GM21526 (cell line): Measurements from ENCODE around the gene PCDHB11.
"Not testable (repeated sequence)": the region's sequence is repeated elsewhere in the genome, so short reads cannot be mapped to it uniquely, and the experiment has no call there.

ENCODE experiments used
- ATAC-seq: cut with Tn5 transposase; IDR thresholded peaks from one replicate; pipeline ENCODE4 v1.9.1; 2021; ENCODE audit warnings: moderate library complexity; ENCODE audit not compliant: unreplicated experiment, low FRiP score

The PCDHB11 gene

DNA sequence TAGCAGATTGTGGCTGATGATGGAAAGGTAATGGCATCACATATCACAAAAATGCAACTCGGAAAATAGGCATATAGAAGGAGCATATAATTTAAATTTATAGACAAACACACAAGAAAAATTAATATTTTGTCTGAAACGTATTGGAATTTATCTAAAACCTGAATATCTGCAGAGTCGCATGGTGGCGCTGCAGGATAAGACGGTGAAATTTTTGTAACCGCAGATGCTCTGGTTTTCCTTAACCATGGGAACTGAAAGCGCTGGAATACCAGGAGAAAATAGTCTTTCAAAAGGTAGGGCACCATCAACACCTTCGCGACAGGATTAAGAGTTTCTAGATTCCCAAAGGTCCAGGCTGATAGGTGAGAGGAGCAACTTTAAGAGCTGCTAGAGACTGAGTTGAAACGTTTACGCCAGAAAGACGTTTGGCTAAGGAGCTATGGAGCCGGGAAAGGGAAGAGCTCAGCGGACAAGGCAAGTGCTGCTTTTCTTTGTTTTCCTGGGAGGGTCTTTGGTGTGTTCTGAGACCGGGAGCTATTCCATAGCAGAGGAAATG lies 34.8 kb downstream of the PCDHB11 start:
- no peak for ATAC-seq

GRCh38 chr5:141235922-141236321 lies 36.5 kb downstream of the PCDHB11 start:
- not testable (repeated sequence) for ATAC-seq

DNA sequence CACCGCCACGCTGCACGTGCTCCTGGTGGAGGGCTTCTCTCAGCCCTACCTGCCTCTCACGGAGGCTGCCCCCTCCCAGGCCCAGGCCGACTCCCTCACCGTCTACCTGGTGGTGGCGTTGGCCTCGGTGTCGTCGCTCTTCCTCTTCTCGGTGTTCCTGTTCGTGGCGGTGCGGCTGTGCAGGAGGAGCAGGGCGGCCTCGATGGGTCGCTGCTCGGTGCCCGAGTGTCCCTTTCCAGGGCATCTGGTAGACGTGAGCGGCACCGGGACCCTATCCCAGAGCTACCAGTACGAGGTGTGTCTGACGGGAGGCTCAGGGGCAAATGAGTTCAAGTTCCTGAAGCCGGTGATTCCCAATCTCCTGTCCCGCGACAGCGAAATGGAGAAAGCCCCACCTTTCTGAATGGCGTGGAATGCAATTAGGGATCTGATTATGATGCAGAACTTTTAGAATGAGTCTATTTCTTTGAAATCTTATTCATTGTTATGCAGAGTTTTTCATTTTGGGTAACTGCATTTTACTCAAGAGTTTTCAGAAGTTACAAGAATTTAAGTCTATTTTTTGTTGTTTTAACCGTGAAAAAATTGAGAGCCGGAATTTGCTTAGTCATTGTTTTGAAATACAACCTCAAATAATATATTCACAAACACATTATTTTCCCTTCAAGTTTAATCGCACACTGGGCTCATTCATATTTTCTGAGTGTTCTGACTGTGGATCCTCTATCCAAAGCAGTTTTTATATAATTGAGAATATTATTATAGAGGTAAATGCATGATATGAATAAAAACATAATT lies 37.3 kb downstream of the PCDHB11 start:
- ATAC-seq: no peak

DNA sequence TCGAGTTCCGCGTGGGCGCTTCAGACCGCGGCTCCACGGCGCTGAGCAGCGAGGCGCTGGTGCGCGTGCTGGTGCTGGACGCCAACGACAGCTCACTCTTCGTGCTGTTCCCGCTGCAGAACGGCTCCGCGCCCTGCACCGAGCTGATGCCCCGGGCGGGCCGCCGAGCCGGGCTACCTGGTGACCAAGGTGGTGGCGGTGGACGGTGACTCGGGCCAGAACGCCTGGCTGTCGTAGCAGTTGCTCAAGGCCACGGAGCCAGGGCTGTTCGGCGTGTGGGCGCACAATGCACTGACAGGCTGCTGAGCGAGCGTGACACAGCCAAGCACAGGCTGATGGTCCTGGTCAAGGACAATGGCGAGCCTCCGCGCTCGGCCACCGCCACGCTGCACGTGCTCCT lies 42.1 kb downstream of the PCDHB11 start:
- no peak for ATAC-seq

- ATAC-seq: no peak
Measured at GRCh38 chr5:141245250-141245717, 45.9 kb downstream of the PCDHB11 start, which contains the start of gene PCDHB15. Gene PCDHB15, plus strand, starts transcription at chr5:141245395. Its CDS starts 184 bp downstream, at chr5:141245579.

DNA sequence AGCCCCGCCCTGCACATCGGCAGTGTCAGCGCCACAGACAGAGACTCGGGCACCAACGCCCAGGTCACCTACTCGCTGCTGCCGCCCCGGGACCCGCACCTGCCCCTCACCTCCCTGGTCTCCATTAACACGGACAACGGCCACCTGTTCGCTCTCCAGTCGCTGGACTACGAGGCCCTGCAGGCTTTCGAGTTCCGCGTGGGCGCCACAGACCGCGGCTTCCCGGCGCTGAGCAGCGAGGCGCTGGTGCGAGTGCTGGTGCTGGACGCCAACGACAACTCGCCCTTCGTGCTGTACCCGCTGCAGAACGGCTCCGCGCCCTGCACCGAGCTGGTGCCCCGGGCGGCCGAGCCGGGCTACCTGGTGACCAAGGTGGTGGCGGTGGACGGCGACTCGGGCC lies 47.5 kb downstream of the PCDHB11 start:
- ATAC-seq: not testable (repeated sequence)

GRCh38 chr5:141247434-141247833 lies 48.0 kb downstream of the PCDHB11 start:
- ATAC-seq: not testable (repeated sequence)

- ATAC-seq: no peak
Measured at GRCh38 chr5:141250576-141250975, 51.1 kb downstream of the PCDHB11 start.
